Activated CD4-positive, alpha-beta T cell treated with anti-CD3 and anti-CD28 coated beads for 1 hour (primary cell): ENCODE results near the gene CDC20.

Experiments used
- DNase-seq: peaks from one replicate; pipeline ENCODE4 v3.0.0-alpha.2; 2020

The CDC20 gene

GRCh38 chr1:43358746-43359693, at the start of gene CDC20:
TSS of gene CDC20 (plus strand) at chr1:43358981. CDS start at chr1:43359216, 235 bp downstream.
- DNase-seq = peak; percentile 95

- DNase-seq = no peak
Measured at GRCh38 chr1:43309405-43310025, 49.3 kb upstream of the CDC20 start.

DNA sequence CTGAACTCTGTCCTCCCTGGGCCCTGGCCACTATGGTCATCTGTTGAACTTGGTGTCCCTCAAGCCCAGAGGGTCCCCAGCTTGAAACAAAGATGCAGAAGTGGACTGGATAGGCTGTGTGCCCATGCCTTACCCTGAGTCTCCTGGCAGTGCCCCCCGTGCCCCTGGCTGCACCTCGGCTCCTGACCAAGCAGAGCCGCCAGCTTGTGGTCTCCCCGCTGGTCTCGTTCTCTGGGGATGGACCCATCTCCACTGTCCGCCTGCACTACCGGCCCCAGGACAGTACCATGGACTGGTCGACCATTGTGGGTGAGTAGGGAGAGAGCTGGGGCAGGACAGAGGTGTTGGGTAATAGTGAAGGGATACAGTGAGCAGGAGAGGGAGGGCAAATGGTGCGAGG, 47.3 kb upstream of the CDC20 start:
- DNase-seq = no peak

GRCh38 chr1:43312212-43312623, 46.6 kb upstream of the CDC20 start:
- DNase-seq = no peak

DNA sequence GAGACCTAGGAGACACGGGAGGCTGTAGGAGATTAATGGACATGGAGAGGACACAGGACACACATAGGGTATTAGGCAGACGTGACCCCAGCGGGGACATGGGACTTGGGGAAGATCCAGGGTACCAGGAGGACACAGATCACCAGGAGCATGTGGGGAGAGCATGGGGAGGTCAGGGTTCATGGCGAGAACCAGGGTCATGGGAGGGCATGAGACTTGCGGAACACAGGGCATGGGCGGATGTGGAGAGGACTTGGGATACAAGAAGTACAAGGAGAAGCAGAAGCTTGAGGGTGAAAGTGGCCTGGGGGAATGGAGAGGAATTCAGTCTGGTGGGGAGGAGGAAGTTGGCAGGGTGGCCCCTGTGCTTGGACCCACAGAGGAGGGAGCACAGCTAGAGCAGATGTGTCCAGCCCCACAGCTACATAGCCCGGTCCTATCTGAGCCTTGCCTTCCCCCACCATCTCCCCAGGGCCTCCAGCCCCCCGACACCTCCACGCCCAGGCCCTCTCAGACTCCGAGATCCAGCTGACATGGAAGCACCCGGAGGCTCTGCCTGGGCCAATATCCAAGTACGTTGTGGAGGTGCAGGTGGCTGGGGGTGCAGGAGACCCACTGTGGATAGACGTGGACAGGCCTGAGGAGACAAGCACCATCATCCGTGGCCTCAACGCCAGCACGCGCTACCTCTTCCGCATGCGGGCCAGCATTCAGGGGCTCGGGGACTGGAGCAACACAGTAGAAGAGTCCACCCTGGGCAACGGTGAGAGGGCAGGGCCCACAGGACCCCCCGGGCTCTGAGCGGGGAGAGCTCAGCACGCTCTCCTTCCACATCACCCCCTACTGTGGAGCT, 45.9 kb upstream of the CDC20 start:
- DNase-seq = no peak

DNA sequence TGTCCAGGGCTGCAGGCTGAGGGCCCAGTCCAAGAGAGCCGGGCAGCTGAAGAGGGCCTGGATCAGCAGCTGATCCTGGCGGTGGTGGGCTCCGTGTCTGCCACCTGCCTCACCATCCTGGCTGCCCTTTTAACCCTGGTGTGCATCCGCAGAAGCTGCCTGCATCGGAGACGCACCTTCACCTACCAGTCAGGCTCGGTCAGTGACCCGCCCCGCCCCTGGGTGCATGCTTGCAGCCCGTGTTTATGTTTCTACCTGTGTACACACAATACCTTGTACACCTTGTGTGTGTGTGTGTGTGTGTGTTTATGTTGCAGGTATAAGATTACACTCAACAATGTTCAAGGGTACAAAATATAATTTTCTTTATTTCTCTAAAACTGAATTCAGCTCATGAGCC, 45.0 kb upstream of the CDC20 start:
- no peak for DNase-seq

DNA sequence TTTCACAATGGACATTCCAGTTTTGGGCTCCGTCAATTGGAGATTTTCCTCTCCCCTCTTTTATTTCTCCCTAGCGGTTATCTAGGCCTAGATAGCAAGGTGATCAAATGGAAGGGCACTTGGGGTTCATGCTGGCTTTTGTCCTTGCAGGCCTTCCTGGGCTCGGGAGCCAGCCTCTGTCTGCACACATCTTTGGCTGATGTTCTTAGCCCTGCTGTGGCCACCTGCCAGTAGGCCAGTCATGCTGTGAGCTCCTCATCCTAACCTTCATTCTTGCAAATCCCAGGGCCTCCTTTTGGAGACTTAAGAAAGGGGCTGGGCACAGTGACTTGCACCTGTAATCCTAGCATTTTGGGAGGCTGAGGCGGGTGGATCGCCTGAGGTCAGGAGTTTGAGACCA, 44.5 kb upstream of the CDC20 start:
- DNase-seq = no peak

- DNase-seq = no peak
Measured at GRCh38 chr1:43315481-43315880, 43.3 kb upstream of the CDC20 start.

DNA sequence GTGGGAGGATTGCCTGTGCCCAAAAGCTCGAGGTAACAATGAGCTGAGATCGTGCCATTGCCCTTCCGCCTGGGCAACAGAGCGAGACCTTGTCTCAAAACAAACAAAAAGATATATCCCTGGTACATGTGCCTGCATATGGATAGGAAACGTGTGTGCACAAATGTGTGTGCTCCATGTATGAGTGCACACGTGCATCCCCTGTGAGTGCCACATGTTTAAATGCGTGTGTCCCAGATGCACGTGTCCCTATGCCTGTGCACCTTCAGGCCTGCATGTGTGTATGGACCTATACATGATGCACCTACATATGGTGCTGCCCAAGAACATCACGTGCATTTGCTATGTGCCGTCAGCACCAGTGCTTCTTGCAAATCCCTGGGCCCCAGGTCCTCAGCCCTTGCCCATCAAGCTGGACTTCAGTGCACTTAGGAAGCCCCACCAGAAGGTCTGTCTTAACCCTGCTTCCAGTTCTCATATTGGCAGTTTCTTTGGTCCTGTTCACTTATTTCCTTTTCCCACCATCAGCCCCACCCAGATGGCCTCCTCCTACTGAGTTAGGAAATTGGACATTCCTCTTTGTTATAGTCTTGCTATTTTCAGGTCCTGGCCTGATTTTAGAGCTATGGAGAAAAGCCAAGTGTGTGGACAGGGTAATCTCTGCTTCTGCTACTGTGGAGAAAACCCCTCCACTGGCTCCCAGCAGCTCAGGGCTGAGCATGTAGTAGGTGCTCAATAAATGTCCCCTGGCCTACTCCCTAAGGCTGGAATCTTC, 42.6 kb upstream of the CDC20 start:
- no peak for DNase-seq

DNA sequence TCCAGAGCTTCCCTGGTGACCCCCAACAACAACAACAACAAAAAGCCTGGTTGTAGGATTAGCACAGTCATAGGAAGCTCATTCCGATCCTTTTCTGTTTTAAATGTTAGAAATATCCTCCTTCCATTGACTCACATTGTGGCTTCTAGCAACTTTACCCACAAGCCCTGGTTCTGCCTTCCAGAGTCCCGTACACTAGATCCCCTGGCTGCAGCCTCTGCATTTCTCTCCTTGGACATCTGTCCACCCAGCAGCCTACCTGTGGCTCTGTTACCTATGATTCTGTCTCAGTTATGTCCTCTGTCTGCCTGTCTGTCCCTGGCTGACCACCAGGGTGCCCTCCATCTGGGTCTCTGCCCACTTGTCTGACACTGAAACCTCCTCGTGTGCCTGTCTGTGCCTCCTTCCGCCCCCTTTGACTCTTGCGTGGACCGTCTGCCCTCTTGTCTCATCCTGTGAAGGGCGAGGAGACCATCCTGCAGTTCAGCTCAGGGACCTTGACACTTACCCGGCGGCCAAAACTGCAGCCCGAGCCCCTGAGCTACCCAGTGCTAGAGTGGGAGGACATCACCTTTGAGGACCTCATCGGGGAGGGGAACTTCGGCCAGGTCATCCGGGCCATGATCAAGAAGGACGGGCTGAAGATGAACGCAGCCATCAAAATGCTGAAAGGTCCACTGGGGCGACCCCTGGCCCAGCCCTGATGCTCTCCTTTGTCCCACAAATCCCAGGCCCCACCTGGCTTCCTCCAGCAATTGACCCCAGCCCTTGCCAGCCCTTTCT, 41.9 kb upstream of the CDC20 start:
- no peak for DNase-seq

DNA sequence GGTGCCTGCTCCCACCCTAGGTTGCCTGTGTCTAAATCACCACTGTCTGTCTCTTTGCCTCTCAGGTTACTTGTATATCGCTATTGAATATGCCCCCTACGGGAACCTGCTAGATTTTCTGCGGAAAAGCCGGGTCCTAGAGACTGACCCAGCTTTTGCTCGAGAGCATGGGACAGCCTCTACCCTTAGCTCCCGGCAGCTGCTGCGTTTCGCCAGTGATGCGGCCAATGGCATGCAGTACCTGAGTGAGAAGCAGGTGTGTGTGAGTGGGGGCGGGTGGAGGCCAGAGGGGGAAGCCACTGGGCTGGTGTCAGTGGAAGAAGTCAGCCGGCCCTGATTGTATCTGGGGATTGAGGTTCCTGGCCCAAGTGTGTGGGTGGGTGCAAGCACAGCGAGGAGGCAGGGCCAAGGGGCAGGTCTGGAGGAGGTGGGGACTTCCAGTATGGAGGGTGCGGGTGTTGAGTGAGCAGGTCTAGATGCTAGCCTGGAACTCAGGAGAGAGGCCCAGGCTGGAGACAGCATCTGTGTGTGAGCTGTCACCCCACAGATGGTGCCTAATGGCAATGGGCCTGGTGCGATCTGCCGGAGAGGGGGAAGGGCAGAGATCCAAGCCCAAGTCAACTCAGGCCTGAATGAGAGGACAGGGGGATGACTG, 40.8 kb upstream of the CDC20 start:
- DNase-seq = no peak

DNA sequence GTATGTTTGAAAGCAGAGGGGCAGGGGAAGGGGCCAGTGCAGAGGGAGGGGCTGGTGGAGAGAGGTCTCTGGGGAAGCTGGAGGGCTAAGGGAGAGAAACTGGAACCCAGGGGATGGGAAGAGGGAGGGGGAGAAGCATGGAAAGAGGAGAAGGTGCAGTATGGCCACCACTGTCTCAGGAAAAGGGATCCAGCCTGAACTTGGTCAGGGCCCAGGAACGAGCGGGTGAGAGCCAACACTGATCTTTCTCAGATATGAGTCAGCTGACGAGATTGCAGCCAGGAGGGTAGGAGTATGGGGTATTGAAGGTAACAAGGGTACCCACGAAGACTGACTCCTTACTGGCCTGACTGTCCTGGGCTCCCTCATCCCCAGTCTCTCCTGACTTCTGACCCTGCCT, 40.0 kb upstream of the CDC20 start:
- no peak for DNase-seq

GRCh38 chr1:43319288-43319687, 39.5 kb upstream of the CDC20 start:
- no peak for DNase-seq

- no peak for DNase-seq
Measured at GRCh38 chr1:43319766-43320165, 39.0 kb upstream of the CDC20 start.

GRCh38 chr1:43321331-43321891, 37.4 kb upstream of the CDC20 start:
- no peak for DNase-seq

DNA sequence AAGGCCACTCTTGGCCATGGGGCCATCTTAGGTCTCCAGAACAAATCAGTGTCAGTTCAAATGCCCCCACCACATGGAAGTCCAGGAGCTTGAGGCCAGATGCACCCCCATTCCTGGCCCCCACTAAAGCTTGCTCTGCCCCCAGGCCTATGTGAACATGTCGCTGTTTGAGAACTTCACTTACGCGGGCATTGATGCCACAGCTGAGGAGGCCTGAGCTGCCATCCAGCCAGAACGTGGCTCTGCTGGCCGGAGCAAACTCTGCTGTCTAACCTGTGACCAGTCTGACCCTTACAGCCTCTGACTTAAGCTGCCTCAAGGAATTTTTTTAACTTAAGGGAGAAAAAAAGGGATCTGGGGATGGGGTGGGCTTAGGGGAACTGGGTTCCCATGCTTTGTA, 36.3 kb upstream of the CDC20 start:
- no peak for DNase-seq

DNA sequence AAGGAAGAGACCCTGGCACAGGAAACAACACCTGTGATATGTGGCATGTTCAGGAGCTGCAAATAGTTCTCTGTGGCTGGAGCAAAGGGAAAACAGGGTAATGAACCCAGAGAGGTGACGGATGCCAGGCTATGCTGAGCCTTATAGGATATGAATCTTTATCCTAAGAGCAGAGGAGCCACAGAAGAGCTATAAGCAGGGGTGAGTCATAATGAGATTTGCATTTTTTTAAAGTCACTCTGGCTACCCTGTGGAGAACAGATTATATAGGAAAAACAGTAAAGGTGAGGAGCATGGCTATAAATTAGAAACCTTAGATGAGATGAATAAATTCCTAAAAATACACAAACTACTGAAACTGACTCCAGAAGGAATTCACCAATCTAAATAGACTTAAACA, 34.0 kb upstream of the CDC20 start:
- DNase-seq = no peak

- no peak for DNase-seq
Measured at GRCh38 chr1:43325381-43325780, 33.4 kb upstream of the CDC20 start.

DNA sequence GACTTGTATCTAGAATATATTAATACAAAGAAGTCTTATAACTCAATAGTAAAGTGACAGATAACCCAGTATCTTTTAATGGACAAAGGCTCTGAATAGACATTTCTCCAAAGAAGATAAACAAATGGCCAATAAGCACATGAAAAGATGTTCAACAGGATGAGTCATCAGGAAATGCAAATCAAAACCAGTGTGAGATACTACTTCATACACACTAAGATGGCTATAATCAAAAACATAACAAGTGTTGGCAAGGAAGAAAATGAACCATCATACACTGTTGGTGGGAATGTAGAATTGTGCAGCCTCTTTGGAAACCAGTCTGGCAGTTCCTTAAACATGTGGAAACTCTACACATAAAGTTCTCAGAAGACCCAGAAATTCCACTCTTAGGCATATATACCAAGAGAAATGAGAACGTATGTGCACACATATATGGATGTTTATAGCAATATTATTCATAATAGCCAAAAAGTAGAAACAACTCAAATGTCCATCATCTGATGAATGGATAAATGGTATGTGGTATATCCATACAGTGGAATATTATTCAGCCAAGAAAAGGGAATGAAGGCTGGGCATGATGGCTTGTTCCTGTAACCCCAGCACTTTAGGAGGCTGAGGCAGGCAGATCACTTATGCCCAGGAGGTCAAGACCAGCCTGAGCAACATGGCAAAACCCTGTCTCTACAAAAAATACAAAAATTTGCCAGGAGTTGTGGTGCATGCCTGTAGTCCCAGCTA, 31.1 kb upstream of the CDC20 start:
- no peak for DNase-seq
